H9 (cell line): ENCODE results near the gene GABARAPL2. TPM values are rescaled to one million over a fixed set of nuclear protein-coding genes. Genes with fewer than 3 reads are reported as not detected.

Experiments used
- DNase-seq: peaks from one replicate; pipeline ENCODE4 v3.0.0-alpha.2; 2017
- H2AFZ ChIP-seq: one replicate; pipeline ENCODE4 v1.6.1; 2013; ENCODE audit warnings: mild to moderate bottlenecking, low read length, control low read depth, moderate library complexity
- H2AK5ac ChIP-seq: 2 replicates; pipeline ENCODE4 v1.6.1; 2013; ENCODE audit warnings: low read length, control low read depth, mixed read lengths; ENCODE audit not compliant: insufficient read length
- H2BK120ac ChIP-seq: one replicate; pipeline ENCODE4 v1.6.1; 2013; ENCODE audit warnings: low read depth, mild to moderate bottlenecking, low read length, control low read depth, inconsistent platforms; ENCODE audit not compliant: poor library complexity, severe bottlenecking
- H2BK12ac ChIP-seq: 2 replicates; pipeline ENCODE4 v1.6.1; 2013; ENCODE audit warnings: low read length, control low read depth, mixed read lengths, low read depth; ENCODE audit not compliant: insufficient read length
- H2BK15ac ChIP-seq: 2 replicates; pipeline ENCODE4 v1.6.1; 2013; ENCODE audit warnings: low read depth, low read length, control low read depth
- H2BK20ac ChIP-seq: one replicate; pipeline ENCODE4 v1.6.1; 2013; ENCODE audit warnings: low read depth, mild to moderate bottlenecking, low read length, control low read depth, inconsistent platforms; ENCODE audit not compliant: poor library complexity, severe bottlenecking
- H2BK5ac ChIP-seq: 2 replicates; pipeline ENCODE4 v1.6.1; 2013; ENCODE audit warnings: low read length, control low read depth, mixed read lengths; ENCODE audit not compliant: insufficient read length
- H3K14ac ChIP-seq: 2 replicates; pipeline ENCODE4 v1.6.1; 2013; ENCODE audit warnings: low read length, control low read depth; ENCODE audit not compliant: insufficient read depth
- H3K18ac ChIP-seq: 2 replicates; pipeline ENCODE4 v1.6.1; 2013; ENCODE audit warnings: low read depth, mild to moderate bottlenecking, mixed read lengths, low read length, control low read depth; ENCODE audit not compliant: insufficient read length
- H3K23ac ChIP-seq: 2 replicates; pipeline ENCODE4 v1.6.1; 2013; ENCODE audit warnings: low read length, control low read depth, mixed read lengths, low read depth; ENCODE audit not compliant: insufficient read length
- H3K23me2 ChIP-seq: 2 replicates; pipeline ENCODE4 v1.6.1; 2013; ENCODE audit warnings: low read depth, mild to moderate bottlenecking, mixed read lengths, low read length, control low read depth; ENCODE audit not compliant: insufficient read length, poor library complexity, severe bottlenecking
- H3K27ac ChIP-seq: 2 replicates; pipeline ENCODE4 v1.5.1; 2013; ENCODE audit warnings: low read length, control low read depth, mixed read lengths, low read depth; ENCODE audit not compliant: insufficient read length
- H3K27me3 ChIP-seq: 2 replicates; pipeline ENCODE4 v1.6.1; 2013; ENCODE audit warnings: low read length, control low read depth, inconsistent platforms; ENCODE audit not compliant: insufficient read depth
- H3K4ac ChIP-seq: 2 replicates; pipeline ENCODE4 v1.6.1; 2013; ENCODE audit warnings: low read depth, mild to moderate bottlenecking, control low read depth, inconsistent platforms, low read length, moderate library complexity
- H3K4me1 ChIP-seq: 2 replicates; pipeline ENCODE4 v1.6.1; 2013; ENCODE audit warnings: low read length, control low read depth, inconsistent platforms; ENCODE audit not compliant: insufficient read depth
- H3K4me2 ChIP-seq: 2 replicates; pipeline ENCODE4 v1.6.1; 2013; ENCODE audit warnings: low read length, control low read depth, mixed read lengths; ENCODE audit not compliant: insufficient read length, insufficient read depth
- H3K56ac ChIP-seq: 2 replicates; pipeline ENCODE4 v1.6.1; 2013; ENCODE audit warnings: low read depth, mild to moderate bottlenecking, mixed read lengths, low read length, control low read depth; ENCODE audit not compliant: insufficient read length
- H3K79me1 ChIP-seq: 2 replicates; pipeline ENCODE4 v1.6.1; 2013; ENCODE audit warnings: low read depth, mild to moderate bottlenecking, moderate library complexity, low read length, control low read depth, inconsistent platforms; ENCODE audit not compliant: insufficient read depth, poor library complexity, severe bottlenecking
- H3K79me2 ChIP-seq: 2 replicates; pipeline ENCODE4 v1.6.1; 2013; ENCODE audit warnings: low read length, control low read depth, inconsistent platforms; ENCODE audit not compliant: insufficient read depth
- H3K9ac ChIP-seq: 2 replicates; pipeline ENCODE4 v1.6.1; 2013; ENCODE audit warnings: low read length, control low read depth, mixed read lengths; ENCODE audit not compliant: insufficient read length; ENCODE audit errors: extremely low read depth
- H3K9me3 ChIP-seq: one replicate; pipeline ENCODE4 v1.6.1; 2013; ENCODE audit warnings: low read depth, low read length, inconsistent platforms; ENCODE audit not compliant: control insufficient read depth
- H3T11ph ChIP-seq: one replicate; pipeline ENCODE4 v1.6.1; 2013; ENCODE audit warnings: mild to moderate bottlenecking, low read length, control low read depth, inconsistent platforms
- H4K20me1 ChIP-seq: one replicate; pipeline ENCODE4 v1.6.1; 2013; ENCODE audit not compliant: control insufficient read depth, insufficient read length, insufficient read depth
- H4K5ac ChIP-seq: 2 replicates; pipeline ENCODE4 v1.6.1; 2013; ENCODE audit warnings: low read depth, mild to moderate bottlenecking, mixed read lengths, low read length, control low read depth; ENCODE audit not compliant: insufficient read length
- H4K8ac ChIP-seq: replicated peaks from 2 replicates; pipeline ENCODE4 v1.6.1; 2013; ENCODE audit warnings: low read length, control low read depth, mixed read lengths, low read depth; ENCODE audit not compliant: insufficient read length
- H4K91ac ChIP-seq: 2 replicates; pipeline ENCODE4 v1.6.1; 2013; ENCODE audit warnings: low read depth, mild to moderate bottlenecking, moderate library complexity, mixed read lengths, low read length, control low read depth; ENCODE audit not compliant: insufficient read length
- H3K27ac Mint-ChIP-seq, 3 experiments: 2 replicates in 2 of 3; 3 replicates in 1 of 3; pipeline ENCODE4 v1.8.0; 2020 to 2021; ENCODE audit warnings: mixed read lengths in 3 of 3, mild to moderate bottlenecking in 1 of 3, moderate library complexity in 1 of 3
- H3K27me3 Mint-ChIP-seq: 2 replicates; pipeline ENCODE4 v1.8.0; 2021; ENCODE audit warnings: low read depth, mild to moderate bottlenecking, moderate library complexity, mixed read lengths
- H3K36me3 Mint-ChIP-seq, 3 experiments: 2 replicates in 2 of 3; 3 replicates in 1 of 3; pipeline ENCODE4 v1.8.0; 2020 to 2021; ENCODE audit warnings: low read depth in 3 of 3, mixed read lengths in 3 of 3; ENCODE audit not compliant: insufficient read depth in 1 of 3
- H3K4me1 Mint-ChIP-seq, 2 experiments: 2 replicates each; pipeline ENCODE4 v1.8.0; 2020; ENCODE audit warnings: mixed read lengths in 2 of 2
- H3K4me3 Mint-ChIP-seq, 2 experiments: 2 replicates in 1 of 2; 3 replicates in 1 of 2; pipeline ENCODE4 v1.8.0; 2020 to 2021; ENCODE audit warnings: mild to moderate bottlenecking in 2 of 2, mixed read lengths in 2 of 2, moderate library complexity in 1 of 2
- H3K9me3 Mint-ChIP-seq, 2 experiments: 2 replicates in 1 of 2; 3 replicates in 1 of 2; pipeline ENCODE4 v1.8.0; 2020; ENCODE audit warnings: mild to moderate bottlenecking in 2 of 2, mixed read lengths in 2 of 2, moderate library complexity in 1 of 2
- WGBS: extraction: QIAGEN DNeasy Blood & Tissue Kit; methylation state at CpG from one replicate; pipeline ENCODE4 v1.1.7; 2013; ENCODE audit warnings: missing lambda C conversion rate, low lambda C conversion rate, mixed read lengths; ENCODE audit not compliant: insufficient read length; ENCODE audit errors: extremely low coverage; 5-methylcytosine and 5-hydroxymethylcytosine counted together
- total RNA-seq: library from RNA; stranded (reverse); gene quantifications from 2 replicates; pipeline ENCODE4 v1.2.1, GENCODE V29; 2021
- TF ChIP-seq, protein P1 (sequence below): fragments of 200-600 bp; sonication (generic); conservative IDR thresholded peaks from 3 replicates; pipeline ENCODE4 v1.8.0; 2021; ENCODE audit warnings: antibody characterized with exemption, mild to moderate bottlenecking

The GABARAPL2 gene
- total RNA-seq, 1 experiment from 2014 or later, result 62.6 TPM

DNA sequence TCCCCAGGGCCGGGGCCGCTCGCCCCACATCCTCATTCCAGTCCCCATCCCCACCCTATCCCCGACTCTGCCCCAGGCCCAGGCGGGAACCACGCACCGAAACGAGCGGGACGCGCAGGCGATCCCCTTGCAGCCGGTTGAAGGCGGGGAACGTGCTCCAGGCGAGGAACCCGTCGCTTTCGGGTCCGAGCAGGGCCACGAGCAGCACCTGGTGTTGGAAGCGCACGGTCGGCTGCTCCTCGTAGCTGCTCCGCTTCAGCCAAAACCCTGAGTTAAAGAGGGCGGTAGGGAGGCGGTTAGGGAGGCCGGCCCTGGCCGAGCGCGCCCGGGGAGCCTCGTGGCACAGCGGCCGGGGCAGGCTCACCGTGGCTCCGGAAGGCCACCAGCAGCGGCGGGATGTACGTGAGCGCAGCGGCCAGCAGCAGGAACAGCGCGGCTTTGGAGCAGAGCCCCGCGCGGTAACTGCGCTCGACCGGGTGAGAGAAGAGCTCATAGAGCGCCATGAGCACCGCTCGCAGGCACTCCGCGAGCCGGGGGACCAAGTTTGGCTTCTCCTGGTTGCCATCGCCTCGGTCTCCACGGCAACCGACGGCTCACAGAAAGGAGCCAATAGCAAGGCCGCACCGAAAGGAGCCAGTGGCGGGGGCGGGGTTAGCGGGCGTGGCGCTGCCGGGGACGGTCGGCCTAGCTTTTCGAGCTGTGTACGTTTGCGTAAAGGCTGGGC lies 10.3 kb upstream of the GABARAPL2 start, which contains the start of gene TMEM231:
TMEM231 (minus strand) TSS at position 546 of the 724 bp plus-strand sequence; CDS start at position 503, 43 bp downstream.
- no peak within 1 kb of the TSS for H4K8ac ChIP-seq
- peak within 1 kb of the TSS; percentile 97 to 98 (median 98) for H3K27ac Mint-ChIP-seq
- peak within 1 kb of the TSS; percentile 80 for H3K14ac ChIP-seq
- H3K9ac ChIP-seq, result peak within 1 kb of the TSS; percentile 29
- H3K18ac ChIP-seq, result peak within 1 kb of the TSS; percentile 71
- no peak within 1 kb of the TSS for H3K27ac ChIP-seq
- TF ChIP-seq, protein P1, sequence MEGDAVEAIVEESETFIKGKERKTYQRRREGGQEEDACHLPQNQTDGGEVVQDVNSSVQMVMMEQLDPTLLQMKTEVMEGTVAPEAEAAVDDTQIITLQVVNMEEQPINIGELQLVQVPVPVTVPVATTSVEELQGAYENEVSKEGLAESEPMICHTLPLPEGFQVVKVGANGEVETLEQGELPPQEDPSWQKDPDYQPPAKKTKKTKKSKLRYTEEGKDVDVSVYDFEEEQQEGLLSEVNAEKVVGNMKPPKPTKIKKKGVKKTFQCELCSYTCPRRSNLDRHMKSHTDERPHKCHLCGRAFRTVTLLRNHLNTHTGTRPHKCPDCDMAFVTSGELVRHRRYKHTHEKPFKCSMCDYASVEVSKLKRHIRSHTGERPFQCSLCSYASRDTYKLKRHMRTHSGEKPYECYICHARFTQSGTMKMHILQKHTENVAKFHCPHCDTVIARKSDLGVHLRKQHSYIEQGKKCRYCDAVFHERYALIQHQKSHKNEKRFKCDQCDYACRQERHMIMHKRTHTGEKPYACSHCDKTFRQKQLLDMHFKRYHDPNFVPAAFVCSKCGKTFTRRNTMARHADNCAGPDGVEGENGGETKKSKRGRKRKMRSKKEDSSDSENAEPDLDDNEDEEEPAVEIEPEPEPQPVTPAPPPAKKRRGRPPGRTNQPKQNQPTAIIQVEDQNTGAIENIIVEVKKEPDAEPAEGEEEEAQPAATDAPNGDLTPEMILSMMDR, result no peak
- no peak within 1 kb of the TSS for H2AFZ ChIP-seq
- no peaks in the 10 kb centered on the region for H3K27me3 ChIP-seq
- H3K9me3 Mint-ChIP-seq, result no peaks in the 10 kb centered on the region
- H3K4ac ChIP-seq, result no peak within 1 kb of the TSS
- H3K23ac ChIP-seq, result no peak within 1 kb of the TSS
- no peak within 1 kb of the TSS for H2BK20ac ChIP-seq
- no peak within 1 kb of the TSS for H4K91ac ChIP-seq
- H2BK12ac ChIP-seq, result no peak within 1 kb of the TSS
- H4K5ac ChIP-seq, result no peak within 1 kb of the TSS
- H3K79me2 ChIP-seq, result no peaks in the 10 kb centered on the region
- H2AK5ac ChIP-seq, result no peak within 1 kb of the TSS
- H2BK15ac ChIP-seq, result no peak within 1 kb of the TSS
- peak; percentile 96 for DNase-seq
- no peak within 1 kb of the TSS for H3K56ac ChIP-seq
- no peak within 1 kb of the TSS for H3T11ph ChIP-seq
- H3K9me3 ChIP-seq, result no peaks in the 10 kb centered on the region
- peaks cover 4% of the 10 kb centered on the region for H3K27me3 Mint-ChIP-seq
- H3K4me1 ChIP-seq, result peaks cover 4% of the 10 kb centered on the region; the same call in 1 of the 2 replicates
- H3K79me1 ChIP-seq, result no peaks in the 10 kb centered on the region
- H3K36me3 Mint-ChIP-seq, result no peaks in the 10 kb centered on the region
- H2BK5ac ChIP-seq, result no peak within 1 kb of the TSS
- no peak within 1 kb of the TSS for H2BK120ac ChIP-seq
- WGBS, result no CpG with 5 or more reads among the region's 75 CpGs
- peaks cover 22 to 30% of the 10 kb centered on the region in 2 experiments for H3K4me1 Mint-ChIP-seq
- no peaks in the 10 kb centered on the region for H4K20me1 ChIP-seq
- peak within 1 kb of the TSS; percentile 83 for H3K4me2 ChIP-seq
- peak within 1 kb of the TSS; percentile 94 to 99 for H3K4me3 Mint-ChIP-seq
- peaks cover 8% of the 10 kb centered on the region for H3K23me2 ChIP-seq
